Limb (tissue), 2 donors: ENCODE results near the gene ZBTB48.

ENCODE experiments used
- DNase-seq, 2 donors: peaks; one replicate each; pipeline ENCODE4 v3.0.0-alpha.2; 2016; ENCODE audit errors: extremely low spot score in 2 of 2

The ZBTB48 gene

GRCh38 chr1:6572653-6573383 lies 7.0 kb upstream of the ZBTB48 start:
- DNase-seq = no peak

- DNase-seq = no peak
These were observed 5.7 kb upstream of the ZBTB48 start for GRCh38 chr1:6574025-6574620.

GRCh38 chr1:6574818-6575217 lies 5.0 kb upstream of the ZBTB48 start:
- DNase-seq = peak in 1 of 2 donors; percentile 22

DNA sequence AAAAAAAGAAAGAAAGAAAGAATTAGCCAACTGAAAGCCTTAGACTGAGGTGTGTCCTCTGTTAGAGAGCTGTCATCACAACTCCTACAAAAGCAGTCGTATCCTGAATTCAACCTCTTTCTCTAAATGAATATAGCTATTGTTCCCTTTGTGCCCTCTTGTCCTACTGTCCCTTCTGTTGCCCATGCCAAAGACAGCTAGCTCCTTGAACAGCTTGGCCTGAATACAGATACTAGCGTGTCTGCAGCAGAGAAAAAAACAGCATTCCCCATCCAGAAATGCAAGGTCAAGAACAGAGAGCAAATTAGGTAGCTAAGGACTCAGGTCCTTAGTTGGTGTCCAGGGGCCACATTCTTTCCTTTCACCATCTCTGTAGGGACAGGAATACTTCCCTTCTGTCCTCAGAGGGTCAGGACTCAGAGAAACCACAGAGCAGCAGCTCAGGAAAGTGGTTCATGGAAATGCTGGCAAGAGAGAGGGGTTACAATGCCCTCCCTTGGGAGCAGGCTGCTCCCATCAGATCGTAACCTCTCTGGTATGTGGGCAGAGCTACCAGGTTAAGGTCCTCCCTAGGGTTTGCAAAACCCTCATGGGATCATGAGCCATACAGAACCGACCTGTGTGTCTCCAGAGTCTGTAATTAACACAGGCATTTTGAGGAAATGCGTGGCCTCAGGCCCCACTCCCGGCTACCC lies 1.8 kb upstream of the ZBTB48 start:
- DNase-seq = no peak

- DNase-seq = no peak
These were observed 995 bp upstream of the ZBTB48 start for GRCh38 chr1:6578624-6579373.

- DNase-seq = no peak
These were observed 362 bp downstream of the ZBTB48 start for GRCh38 chr1:6580119-6580592.

DNA sequence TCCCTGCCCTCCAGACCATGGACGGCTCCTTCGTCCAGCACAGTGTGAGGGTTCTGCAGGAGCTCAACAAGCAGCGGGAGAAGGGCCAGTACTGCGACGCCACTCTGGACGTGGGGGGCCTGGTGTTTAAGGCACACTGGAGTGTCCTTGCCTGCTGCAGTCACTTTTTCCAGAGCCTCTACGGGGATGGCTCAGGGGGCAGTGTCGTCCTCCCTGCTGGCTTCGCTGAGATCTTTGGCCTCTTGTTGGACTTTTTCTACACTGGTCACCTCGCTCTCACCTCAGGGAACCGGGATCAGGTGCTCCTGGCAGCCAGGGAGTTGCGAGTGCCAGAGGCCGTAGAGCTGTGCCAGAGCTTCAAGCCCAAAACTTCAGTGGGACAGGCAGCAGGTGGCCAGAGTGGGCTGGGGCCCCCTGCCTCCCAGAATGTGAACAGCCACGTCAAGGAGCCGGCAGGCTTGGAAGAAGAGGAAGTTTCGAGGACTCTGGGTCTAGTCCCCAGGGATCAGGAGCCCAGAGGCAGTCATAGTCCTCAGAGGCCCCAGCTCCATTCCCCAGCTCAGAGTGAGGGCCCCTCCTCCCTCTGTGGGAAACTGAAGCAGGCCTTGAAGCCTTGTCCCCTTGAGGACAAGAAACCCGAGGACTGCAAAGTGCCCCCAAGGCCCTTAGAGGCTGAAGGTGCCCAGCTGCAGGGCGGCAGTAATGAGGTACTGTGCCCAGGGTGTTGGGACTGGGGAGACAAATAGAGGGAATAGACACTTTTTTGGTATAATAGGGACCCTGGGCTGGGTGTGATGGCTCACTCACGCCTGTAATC lies 1.0 kb downstream of the ZBTB48 start:
- peak in 1 of 2 donors; percentile 42 for DNase-seq

- DNase-seq = no peak
These were observed 1.9 kb downstream of the ZBTB48 start for GRCh38 chr1:6581561-6582305.

DNA sequence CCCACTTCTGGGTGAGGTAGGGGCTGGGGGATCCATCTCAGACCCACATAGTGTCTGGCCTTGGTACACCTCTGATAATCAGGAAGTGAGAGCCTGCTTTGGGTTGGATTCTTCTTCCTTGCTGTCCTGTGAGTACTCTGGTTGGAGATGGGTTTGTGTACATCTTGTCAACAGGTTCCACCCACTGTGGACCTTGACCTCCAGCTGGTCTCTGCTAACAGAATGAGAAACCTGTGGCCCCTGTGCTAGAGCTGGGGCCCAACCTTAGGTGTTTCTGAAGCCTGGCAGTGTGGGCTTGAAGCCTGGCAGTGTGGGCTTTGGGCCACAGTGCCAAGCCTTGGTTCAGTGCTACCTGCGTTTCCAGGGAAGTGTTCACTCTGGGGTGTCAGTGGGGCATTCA lies 2.6 kb downstream of the ZBTB48 start:
- no peak for DNase-seq

- DNase-seq = peak in 1 of 2 donors; percentile 27
These were observed 4.6 kb downstream of the ZBTB48 start for GRCh38 chr1:6584126-6585080.

DNA sequence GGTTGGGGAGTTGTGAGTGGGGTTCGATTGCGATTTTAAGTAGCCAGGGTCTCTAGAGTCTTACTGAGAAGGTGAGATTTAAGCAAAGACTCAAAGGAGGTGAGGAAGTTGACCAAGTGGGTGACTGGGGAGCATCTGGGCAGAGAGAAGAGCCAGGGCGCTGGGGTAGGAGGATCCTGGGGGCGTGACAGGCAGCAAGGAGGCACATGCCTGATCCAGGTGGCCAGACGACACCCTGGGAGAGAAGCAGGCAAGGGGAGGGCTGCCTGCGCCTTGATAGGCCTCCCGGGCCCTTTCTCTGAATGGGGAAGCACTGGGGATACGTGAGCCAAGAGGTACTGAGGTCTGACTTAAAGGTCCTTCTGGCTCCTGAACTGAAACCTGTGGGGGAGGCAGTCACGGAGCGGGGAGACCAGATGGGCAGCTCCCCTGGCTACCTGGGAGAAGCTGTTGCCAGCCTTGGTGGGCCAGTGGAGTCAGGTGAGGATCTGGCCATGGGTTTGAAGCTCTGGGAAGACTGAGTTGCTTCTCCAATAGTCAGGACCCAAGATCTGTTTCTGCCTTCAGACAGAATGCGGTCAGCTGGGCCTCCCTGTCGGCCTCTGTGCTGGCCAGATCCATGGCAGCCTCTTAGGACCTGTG lies 5.4 kb downstream of the ZBTB48 start:
- no peak for DNase-seq

GRCh38 chr1:6585841-6586240 lies 6.0 kb downstream of the ZBTB48 start:
- DNase-seq = no peak

GRCh38 chr1:6586404-6586816 lies 6.6 kb downstream of the ZBTB48 start:
- DNase-seq = no peak

DNA sequence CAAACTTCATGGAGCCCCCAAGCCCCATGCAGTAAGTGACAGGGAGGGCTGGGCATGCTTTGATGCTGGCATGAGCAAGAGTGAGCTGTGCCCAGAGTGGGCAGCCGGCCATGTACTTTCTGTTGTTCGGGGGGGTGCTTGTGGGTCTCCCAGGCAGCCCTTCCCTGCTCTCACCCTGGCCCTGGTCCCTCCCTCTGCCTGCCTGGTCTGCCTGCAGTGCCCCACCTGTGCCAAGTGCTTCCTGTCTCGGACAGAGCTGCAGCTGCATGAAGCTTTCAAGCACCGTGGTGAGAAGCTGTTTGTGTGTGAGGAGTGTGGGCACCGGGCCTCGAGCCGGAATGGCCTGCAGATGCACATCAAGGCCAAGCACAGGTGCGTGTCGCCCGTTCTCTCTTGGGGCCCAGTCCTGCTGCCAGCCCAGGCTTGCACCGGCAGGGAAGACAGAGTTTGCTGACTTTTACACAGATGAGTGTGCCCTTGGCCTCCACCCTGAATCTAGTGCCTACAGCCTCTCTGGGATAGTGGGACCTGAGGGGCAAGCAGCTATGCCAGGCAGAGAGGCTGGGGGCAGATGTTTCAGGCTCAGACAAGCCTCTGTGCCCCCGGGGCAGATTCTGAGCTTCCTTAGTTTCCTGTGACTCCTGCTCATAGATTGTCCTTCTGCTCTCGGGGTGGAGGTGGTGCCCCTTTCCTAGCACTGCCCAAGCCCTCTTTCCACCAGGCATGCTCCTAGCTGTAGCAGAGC lies 7.6 kb downstream of the ZBTB48 start:
- DNase-seq = peak in 1 of 2 donors; percentile 27

DNA sequence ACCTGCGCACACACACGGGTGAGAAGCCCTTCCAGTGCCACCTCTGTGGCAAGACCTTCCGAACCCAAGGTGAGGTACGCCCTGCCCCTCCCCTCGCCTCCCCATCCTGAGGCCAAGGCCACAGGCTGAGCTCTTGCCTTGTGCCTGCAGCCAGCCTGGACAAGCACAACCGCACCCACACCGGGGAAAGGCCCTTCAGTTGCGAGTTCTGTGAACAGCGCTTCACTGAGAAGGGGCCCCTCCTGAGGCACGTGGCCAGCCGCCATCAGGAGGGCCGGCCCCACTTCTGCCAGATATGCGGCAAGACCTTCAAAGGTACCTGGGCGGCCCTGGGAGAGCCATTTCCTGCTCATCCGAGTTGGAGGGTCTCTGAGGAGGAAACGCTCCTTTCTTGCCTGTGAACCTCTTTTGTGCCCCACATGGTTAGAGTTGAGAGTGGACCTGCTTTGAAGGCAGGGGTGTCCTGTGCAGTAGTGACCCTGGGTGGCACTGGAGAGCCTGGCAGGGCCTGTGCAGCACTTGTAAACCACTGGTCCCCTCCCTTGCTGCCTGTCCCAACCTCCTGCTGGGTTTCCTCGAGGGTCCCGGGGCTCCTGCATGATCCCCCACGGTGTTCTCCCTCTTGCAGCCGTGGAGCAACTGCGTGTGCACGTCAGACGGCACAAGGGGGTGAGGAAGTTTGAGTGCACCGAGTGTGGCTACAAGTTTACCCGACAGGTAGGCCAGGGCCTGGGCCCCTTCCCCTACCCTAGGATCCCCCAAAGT lies 8.5 kb downstream of the ZBTB48 start:
- DNase-seq = peak in 1 of 2 donors; percentile 27

DNA sequence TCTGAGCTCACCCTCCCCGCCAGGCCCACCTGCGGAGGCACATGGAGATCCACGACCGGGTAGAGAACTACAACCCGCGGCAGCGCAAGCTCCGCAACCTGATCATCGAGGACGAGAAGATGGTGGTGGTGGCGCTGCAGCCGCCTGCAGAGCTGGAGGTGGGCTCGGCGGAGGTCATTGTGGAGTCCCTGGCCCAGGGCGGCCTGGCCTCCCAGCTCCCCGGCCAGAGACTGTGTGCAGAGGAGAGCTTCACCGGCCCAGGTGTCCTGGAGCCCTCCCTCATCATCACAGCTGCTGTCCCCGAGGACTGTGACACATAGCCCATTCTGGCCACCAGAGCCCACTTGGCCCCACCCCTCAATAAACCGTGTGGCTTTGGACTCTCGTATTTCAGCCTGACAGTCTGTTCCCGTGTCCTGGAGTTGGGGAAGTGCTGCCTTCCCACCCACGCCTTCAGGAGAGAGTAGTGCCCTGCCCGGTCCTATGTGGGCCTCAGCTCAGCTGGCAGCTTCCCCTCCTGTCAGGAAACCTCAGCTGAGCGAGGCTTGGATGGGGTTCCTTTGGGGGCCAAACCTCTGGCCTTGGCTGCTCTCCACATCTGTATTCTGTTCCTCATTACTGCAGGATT lies 9.2 kb downstream of the ZBTB48 start:
- peak in 1 of 2 donors; percentile 30 for DNase-seq

DNA sequence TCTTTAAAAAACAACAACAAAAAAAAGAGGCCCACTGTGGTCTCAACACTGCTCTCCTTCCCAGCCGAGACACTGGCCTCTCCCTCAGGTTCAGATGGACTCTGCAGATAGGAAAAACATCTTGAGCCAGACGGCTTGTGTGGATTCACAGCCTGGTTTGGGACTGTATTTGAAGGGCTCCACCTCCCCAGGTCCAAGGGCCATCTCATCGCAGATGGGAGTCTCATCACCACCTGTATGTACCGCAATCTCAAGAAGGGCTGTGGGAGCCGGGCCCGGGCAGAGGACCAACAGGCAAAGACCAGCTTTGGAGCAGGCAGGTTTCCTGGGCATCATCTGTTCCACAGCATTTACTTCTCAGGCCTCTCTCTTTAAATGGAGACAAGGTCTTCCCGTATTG lies 10.3 kb downstream of the ZBTB48 start:
- DNase-seq = no peak
